DMS153 (cell line): Measurements from ENCODE around the gene TBL3.
"Not testable (repeated sequence)": the region's sequence is repeated elsewhere in the genome, so short reads cannot be mapped to it uniquely, and the experiment has no call there.

Experiments
- DNase-seq: peaks from one replicate; lab custom pipeline; 2025; lab: John Stamatoyannopoulos, UW

Gene TBL3

GRCh38 chr16:1971796-1972489 is at the start of gene TBL3:
Gene TBL3 (plus strand): TSS chr16:1972053. CDS start chr16:1972165, 112 bp downstream.
- peak; percentile 85 for DNase-seq

DNA sequence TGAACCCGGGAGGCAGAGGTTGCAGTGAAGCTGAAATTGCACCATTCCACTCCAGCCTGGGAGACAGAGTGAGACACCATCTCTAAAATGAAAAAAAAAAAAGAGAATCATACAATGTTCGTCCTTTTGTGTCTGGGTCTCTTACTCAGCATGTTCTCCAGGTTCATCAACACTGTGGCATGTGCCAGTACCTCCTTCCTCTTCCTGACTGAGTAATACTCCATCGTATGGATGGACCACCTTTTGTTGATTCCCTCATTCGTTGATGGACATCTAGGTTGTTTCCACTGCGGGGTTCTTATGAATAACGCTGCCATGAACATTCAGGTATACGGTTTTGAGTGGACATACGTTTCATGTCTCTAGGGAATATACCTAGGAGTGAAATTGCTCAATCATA is 49.5 kb upstream of the TBL3 start:
- DNase-seq = no peak

- DNase-seq = peak; percentile 51
Measured at GRCh38 chr16:1923299-1924034, 48.4 kb upstream of the TBL3 start.

- DNase-seq = no peak
Measured at GRCh38 chr16:1924095-1924494, 47.8 kb upstream of the TBL3 start.

- DNase-seq = no peak
Measured at GRCh38 chr16:1926271-1926670, 45.6 kb upstream of the TBL3 start.

- DNase-seq = peak; percentile 34
Measured at GRCh38 chr16:1929105-1929504, 42.7 kb upstream of the TBL3 start.

- DNase-seq = peak; percentile 41
Measured at GRCh38 chr16:1929578-1930337, 42.1 kb upstream of the TBL3 start.

DNA sequence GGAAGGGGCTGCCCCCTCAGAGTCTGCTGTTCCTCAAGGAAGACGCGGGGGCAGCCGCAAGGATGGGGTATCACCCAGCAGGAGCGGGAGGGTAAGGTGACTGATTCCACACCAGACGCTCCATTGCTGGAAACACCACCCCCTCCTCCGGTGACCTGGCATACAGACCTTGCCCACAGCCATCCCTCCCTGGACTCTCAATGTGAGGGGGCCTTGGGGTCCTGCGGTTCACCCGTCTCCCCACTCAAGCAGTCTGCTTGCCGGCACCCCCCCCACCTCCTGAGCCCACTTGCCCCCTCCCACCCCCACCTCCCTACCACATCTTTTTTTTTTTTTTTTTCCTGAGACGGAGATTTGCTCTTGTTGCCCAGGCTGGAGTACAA is 41.5 kb upstream of the TBL3 start:
- no peak for DNase-seq

DNA sequence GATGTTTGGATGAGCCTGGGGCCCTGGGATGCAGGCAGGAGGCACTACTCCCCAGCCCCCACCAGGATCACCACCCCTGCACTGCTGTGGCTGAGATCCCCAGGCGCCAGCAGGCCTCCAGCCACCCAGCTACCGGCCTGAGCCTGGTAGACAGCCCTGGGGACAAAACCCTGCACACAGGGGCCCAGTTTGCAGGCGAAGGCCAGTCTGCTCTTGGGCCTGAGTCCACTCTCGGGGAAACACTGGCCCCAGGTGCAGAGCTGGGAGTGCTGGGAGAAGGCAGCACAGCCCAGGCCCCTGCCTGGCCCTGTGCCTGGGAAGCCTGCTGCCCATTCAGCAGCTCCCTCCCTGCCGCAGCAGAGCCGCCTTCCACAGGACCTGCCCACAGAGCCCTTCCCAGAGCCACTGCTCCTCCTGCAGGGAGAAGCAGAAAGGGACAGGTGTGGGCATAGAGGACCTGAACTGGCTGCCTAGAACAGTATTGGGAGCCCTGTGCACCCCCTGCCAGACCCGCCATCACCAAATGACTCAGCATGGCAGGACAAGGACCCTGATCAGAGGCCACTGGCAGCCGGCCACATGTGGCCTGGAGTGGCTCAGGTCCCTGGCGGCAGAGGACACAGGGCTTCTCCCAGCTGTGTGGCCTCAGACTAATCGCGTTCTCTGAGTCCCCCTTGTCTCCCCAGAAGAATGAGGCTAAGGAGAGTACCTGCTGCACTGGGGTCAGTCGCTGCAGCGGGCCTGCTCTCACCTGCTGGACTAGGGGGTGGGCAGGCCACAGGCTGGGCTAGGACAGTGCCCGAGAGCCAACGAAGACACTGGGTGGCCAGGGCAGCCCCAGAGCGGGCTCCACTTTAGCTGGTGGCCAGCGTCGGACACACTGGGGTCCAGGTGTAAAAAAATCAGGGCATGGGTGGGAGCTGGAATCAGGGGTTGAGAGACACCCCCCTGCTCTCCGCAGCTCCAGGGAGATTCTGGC is 39.5 kb upstream of the TBL3 start:
- DNase-seq = no peak

- no peak for DNase-seq
Measured at GRCh38 chr16:1933097-1933661, 38.7 kb upstream of the TBL3 start.

DNA sequence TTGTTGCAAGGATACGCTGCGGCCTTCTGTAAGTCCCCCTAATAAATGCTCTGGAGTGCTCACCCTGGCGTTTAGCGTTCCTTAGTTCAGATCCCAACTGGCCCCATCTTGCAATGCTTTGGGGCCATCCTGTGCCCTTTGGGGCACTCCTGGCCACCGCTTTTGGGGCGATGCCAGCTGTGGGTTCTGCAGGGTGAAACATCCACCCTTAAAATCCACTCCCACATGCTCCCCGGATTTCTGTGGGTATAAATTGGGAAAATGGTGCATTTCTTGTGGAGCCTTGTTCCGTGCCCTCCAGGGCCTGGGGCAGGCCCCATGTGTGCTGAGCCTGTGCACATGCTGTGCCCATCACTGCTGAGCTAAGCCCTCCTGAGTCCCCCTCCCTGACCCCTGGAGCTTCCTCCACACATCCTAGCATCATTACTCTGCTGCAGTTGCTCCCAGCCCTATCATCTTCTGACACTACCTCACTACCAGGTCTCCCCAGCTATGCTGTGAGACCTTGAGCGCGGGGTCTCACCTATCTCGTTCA is 34.8 kb upstream of the TBL3 start:
- DNase-seq = no peak

GRCh38 chr16:1938316-1938715 is 33.5 kb upstream of the TBL3 start:
- no peak for DNase-seq

- no peak for DNase-seq
Measured at GRCh38 chr16:1938910-1939309, 32.9 kb upstream of the TBL3 start.

- DNase-seq = not testable (repeated sequence)
Measured at GRCh38 chr16:1939833-1940232, 32.0 kb upstream of the TBL3 start.

DNA sequence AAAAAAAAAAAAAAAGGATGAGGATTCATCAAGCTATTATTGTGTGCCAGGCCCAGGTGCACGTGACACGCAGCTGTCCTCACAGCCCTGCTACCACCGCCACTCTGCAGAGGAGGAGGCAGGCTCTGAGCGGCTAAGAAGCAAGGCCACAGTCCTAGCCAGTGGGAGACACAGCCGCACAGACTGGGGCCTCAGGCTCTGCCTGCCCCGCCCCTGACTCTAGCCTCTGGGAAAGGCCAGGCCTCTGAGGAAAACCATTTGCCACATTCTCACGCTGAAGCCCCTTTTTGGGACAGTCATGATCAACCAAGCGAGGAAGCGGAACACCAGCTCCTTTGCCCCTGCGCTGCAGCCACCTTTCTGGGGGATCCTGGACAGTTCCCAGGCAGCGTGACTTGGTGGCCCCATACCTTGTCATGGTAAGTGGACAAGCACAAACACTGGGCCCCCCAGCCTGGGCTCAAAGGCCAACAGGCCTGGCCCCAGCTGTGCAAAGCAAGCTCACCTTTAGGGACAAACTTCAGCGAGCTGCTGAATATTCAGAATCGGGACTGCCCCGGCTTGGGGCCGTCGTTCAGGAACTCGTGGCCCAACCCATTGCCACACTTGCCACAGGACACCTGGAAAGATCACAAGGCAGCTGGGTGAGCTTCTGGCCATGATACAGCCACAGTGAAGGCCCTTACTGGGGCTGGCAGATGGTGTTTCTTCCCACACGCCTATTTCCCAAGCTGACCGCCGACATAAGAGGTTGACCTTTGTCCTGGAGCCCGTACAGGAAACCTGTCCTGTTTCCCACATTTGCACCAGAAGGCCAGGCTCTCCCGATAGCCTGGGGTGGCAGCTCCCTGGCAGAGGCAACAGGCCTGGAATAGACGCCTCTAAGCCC is 31.3 kb upstream of the TBL3 start:
- no peak for DNase-seq

- DNase-seq = no peak
Measured at GRCh38 chr16:1941162-1942046, 30.4 kb upstream of the TBL3 start.

- DNase-seq = no peak
Measured at GRCh38 chr16:1942047-1942809, 29.6 kb upstream of the TBL3 start.
